ENCODE measurements around the gene MEGF11. TPM values are rescaled to one million over a fixed set of nuclear protein-coding genes. Genes with fewer than 3 reads are reported as not detected.

MEGF11 gene
- total RNA-seq, 4 donors from 2014 or later, result 0.23 to 0.33 TPM; not detected in 2

GRCh38 chr15:65936282-65936681, 317.3 kb downstream of the MEGF11 start:
- Histone ChIP-seq H3K36me3 (no peaks in the 10 kb centered on the region), H3K4me3 (no peak overlapping the region), H3K27ac (replicated peaks in 1 of 4) (no peak overlapping the region), H3K4me1 (peaks cover 0 to 5% (median 0%) of the 10 kb centered on the region in 4 donors), H3K27me3 (no peaks in the 10 kb centered on the region), H3K9me3 (no peaks in the 10 kb centered on the region)
- no peak for TF ChIP-seq EP300 (IDR thresholded peaks at IDR 0.05)
- WGBS, result no CpG with 5 or more reads among the region's 1 CpG
- DNase-seq (ENCODE audit: extremely low spot score), result no peak
- intact Hi-C loops (cut with DNase I), result no loop called here

GRCh38 chr15:65935391-65935790, 318.2 kb downstream of the MEGF11 start:
- intact Hi-C loops (cut with DNase I), result no loop called here
- Histone ChIP-seq H3K4me3 (no peak overlapping the region), H3K4me1 (peaks cover 0 to 5% (median 0%) of the 10 kb centered on the region in 4 donors), H3K27ac (replicated peaks in 1 of 4) (no peak overlapping the region), H3K36me3 (no peaks in the 10 kb centered on the region), H3K27me3 (no peaks in the 10 kb centered on the region), H3K9me3 (no peaks in the 10 kb centered on the region)
- no peak for DNase-seq (ENCODE audit: extremely low spot score)
- 72% methylated on average over 2 of the region's 2 CpGs for WGBS
- TF ChIP-seq POLR2AphosphoS5 (IDR thresholded peaks at IDR 0.05) (no peak), EP300 (IDR thresholded peaks at IDR 0.05) (no peak), CTCF (IDR thresholded peaks at IDR 0.05) (no peak), POLR2A (IDR thresholded peaks at IDR 0.05; ENCODE audit: low read depth) (no peak)

GRCh38 chr15:65931221-65931620, 322.3 kb downstream of the MEGF11 start:
- H3K27ac ChIP-seq (replicated peaks in 1 of 4), result no peak overlapping the region
- no peaks in the 10 kb centered on the region for H3K27me3 ChIP-seq
- H3K9me3 ChIP-seq, result no peaks in the 10 kb centered on the region
- no peak for DNase-seq (ENCODE audit: extremely low spot score)
- no peaks in the 10 kb centered on the region for H3K4me1 ChIP-seq
- H3K36me3 ChIP-seq, result no peaks in the 10 kb centered on the region
- 95% methylated on average over 4 of the region's 4 CpGs for WGBS
- intact Hi-C loops (cut with DNase I), result no loop called here
- H3K4me3 ChIP-seq, result no peak overlapping the region
- TF ChIP-seq POLR2A (IDR thresholded peaks at IDR 0.05; ENCODE audit: low read depth), result no peak
- no peak for TF ChIP-seq CTCF (IDR thresholded peaks at IDR 0.05)
- no peak for TF ChIP-seq EP300 (IDR thresholded peaks at IDR 0.05)
- no peak for TF ChIP-seq POLR2AphosphoS5 (IDR thresholded peaks at IDR 0.05)

- H3K36me3 ChIP-seq, result no peaks in the 10 kb centered on the region
- H3K27me3 ChIP-seq, result no peaks in the 10 kb centered on the region
- no peak overlapping the region for H3K4me3 ChIP-seq
- no peaks in the 10 kb centered on the region for H3K4me1 ChIP-seq
- TF ChIP-seq EP300 (IDR thresholded peaks at IDR 0.05) (no peak), POLR2A (IDR thresholded peaks at IDR 0.05; ENCODE audit: low read depth) (no peak), CTCF (IDR thresholded peaks at IDR 0.05) (no peak), POLR2AphosphoS5 (IDR thresholded peaks at IDR 0.05) (no peak)
- intact Hi-C loops (cut with DNase I), result no loop called here
- H3K27ac ChIP-seq (replicated peaks in 1 of 4), result no peak overlapping the region
- no peaks in the 10 kb centered on the region for H3K9me3 ChIP-seq
- 76% methylated on average over 5 of the region's 6 CpGs for WGBS
- no peak for DNase-seq (ENCODE audit: extremely low spot score)
Measured at GRCh38 chr15:65930134-65930533, 323.4 kb downstream of the MEGF11 start.

GRCh38 chr15:65929573-65929972, 324.0 kb downstream of the MEGF11 start:
- Histone ChIP-seq H3K4me3 (no peak overlapping the region), H3K4me1 (no peaks in the 10 kb centered on the region), H3K36me3 (no peaks in the 10 kb centered on the region), H3K27me3 (no peaks in the 10 kb centered on the region), H3K27ac (replicated peaks in 1 of 4) (no peak overlapping the region), H3K9me3 (no peaks in the 10 kb centered on the region)
- no peak for TF ChIP-seq EP300 (IDR thresholded peaks at IDR 0.05)
- TF ChIP-seq POLR2AphosphoS5 (IDR thresholded peaks at IDR 0.05), result no peak
- TF ChIP-seq POLR2A (IDR thresholded peaks at IDR 0.05; ENCODE audit: low read depth), result no peak
- TF ChIP-seq CTCF (IDR thresholded peaks at IDR 0.05), result no peak
- no peak for DNase-seq (ENCODE audit: extremely low spot score)
- intact Hi-C loops (cut with DNase I), result no loop called here
- WGBS, result 81% methylated on average over 6 of the region's 7 CpGs
